NB4 (cell line): ENCODE measurements around the gene RAB1A.

ENCODE experiments used
- CTCF ChIP-seq: IDR thresholded peaks from one replicate; pipeline ENCODE4 v1.5.1; 2012; ENCODE audit warnings: low read depth, low read length
- MAX ChIP-seq: IDR thresholded peaks from 2 replicates; pipeline ENCODE4 v1.6.1; 2011; ENCODE audit warnings: low read depth, low read length
- POLR2A ChIP-seq: IDR thresholded peaks from 2 replicates; pipeline ENCODE4 v1.6.1; 2011; ENCODE audit warnings: mild to moderate bottlenecking; ENCODE audit not compliant: insufficient read length; ENCODE audit errors: extremely low read depth

GRCh38 chr2:65113229-65113628 is 16.7 kb downstream of the RAB1A start:
- TF ChIP-seq CTCF (no peak), MAX (no peak), POLR2A (no peak)
